ENCODE measurements around the gene CR1L.
"Not testable (repeated sequence)": the region's sequence is repeated elsewhere in the genome, so short reads cannot be mapped to it uniquely, and the experiment has no call there.

CR1L gene

DNA sequence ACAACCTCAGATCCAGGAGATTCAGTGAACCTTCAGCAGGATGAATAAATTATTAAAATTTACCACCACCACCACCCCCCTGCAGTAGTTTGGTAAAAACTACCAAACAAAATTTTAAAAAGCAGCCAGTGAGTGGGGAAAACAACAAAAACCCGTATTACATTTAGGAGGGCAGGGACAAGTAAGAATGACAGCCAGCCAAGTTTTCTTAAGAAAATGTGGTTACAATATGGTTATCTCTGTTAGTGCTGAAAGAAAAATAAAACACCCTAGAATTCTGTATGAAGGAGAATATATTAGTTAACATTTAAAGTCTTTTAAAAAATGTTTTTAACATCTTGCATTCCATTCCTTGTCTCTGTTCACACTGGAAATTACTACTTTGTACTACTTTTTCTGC is 121.6 kb downstream of the CR1L start:
- Histone ChIP-seq H3K36me3 (peaks cover 40% of the 10 kb centered on the region), H3K9me3 (no peaks in the 10 kb centered on the region), H3K4me3 (ENCODE audit: low read depth, low read length) (no peak overlapping the region), H3K4me1 (no peaks in the 10 kb centered on the region), H3K27me3 (no peaks in the 10 kb centered on the region)
- no peak for TF ChIP-seq CTCF (IDR thresholded peaks at IDR 0.05; ENCODE audit: low read depth, low read length)
- no peak for DNase-seq

DNA sequence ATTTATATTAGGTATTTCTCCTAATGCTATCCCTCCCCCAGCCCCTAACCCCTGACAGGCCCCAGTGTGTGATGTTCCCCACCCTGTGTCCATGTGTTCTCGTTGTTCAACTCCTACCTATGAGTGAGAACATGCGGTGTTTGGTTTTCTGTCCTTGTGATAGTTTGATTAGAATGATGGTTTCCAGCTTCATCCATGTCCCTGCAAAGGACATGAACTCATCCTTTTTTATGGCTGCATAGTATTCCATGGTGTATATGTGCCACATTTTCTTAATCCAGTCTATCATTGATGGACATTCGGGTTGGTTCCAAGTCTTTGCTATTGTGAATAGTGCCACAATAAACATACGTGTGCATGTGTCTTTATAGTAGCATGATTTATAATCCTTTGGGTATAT is 125.6 kb downstream of the CR1L start:
- H3K4me1 ChIP-seq; DNase-seq; H3K27me3 ChIP-seq; H3K4me3 ChIP-seq (ENCODE audit: low read depth, low read length); H3K9me3 ChIP-seq: not testable (repeated sequence)
- peaks cover 14% of the 10 kb centered on the region for H3K36me3 ChIP-seq
